Epithelial cell of umbilical artery (primary cell): ENCODE data around the gene MRPL53. TPM values are rescaled to one million over a fixed set of nuclear protein-coding genes. Genes with fewer than 3 reads are reported as not detected.

ENCODE experiments used
- total RNA-seq: library from RNA; depleted of rRNA; stranded (reverse); fragments of >200 nt; gene quantifications from 2 replicates; pipeline ENCODE4 v1.2.3, GENCODE V29; 2014

The MRPL53 gene
- total RNA-seq, result 47.7 and 52.4 TPM in 2 replicates

DNA sequence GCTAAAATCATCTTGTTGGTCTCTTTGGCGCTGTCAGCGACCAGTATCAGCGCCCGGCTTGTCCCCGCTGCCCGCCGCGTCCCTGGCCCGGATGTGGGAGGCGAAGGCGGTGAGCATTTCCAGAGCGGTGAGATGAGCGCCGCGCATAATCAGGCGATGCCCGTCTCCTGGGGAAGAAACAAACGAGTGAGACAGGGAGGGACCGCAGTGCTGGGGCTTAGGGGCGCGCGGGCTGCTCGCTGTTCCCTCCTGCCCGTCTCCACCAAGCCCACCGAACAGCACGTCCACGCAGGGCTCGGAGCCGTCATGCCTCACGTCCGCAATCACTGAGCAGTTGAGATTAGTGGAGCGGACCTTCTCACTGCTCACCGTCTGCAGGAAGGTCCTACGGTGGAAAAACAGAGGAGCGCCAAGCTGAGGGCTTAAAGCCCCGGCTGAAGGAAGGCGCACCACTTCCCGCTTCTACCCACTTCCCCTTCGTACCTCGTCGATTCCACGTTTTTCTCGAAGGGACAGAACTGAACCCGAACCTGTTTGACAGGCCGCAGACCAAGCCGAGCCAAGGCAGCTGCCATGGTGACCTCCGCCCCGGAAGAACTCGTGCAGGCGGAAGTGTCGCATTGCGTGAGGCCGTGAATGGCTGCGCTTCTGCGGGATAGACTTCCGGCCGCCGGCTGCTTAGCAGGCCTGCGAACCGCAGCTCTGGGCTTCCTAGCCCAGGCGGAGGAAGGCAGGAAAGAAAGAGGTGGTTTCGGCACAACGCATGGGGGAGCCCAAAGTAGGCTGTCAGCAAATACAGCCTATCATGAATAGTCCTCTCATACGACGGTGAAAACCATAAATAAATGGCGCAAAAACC, at the start of gene MRPL53:
Gene MRPL53, minus strand, starts transcription at position 595 of the 859 bp plus-strand sequence. Its CDS starts 20 bp downstream, at position 575.

DNA sequence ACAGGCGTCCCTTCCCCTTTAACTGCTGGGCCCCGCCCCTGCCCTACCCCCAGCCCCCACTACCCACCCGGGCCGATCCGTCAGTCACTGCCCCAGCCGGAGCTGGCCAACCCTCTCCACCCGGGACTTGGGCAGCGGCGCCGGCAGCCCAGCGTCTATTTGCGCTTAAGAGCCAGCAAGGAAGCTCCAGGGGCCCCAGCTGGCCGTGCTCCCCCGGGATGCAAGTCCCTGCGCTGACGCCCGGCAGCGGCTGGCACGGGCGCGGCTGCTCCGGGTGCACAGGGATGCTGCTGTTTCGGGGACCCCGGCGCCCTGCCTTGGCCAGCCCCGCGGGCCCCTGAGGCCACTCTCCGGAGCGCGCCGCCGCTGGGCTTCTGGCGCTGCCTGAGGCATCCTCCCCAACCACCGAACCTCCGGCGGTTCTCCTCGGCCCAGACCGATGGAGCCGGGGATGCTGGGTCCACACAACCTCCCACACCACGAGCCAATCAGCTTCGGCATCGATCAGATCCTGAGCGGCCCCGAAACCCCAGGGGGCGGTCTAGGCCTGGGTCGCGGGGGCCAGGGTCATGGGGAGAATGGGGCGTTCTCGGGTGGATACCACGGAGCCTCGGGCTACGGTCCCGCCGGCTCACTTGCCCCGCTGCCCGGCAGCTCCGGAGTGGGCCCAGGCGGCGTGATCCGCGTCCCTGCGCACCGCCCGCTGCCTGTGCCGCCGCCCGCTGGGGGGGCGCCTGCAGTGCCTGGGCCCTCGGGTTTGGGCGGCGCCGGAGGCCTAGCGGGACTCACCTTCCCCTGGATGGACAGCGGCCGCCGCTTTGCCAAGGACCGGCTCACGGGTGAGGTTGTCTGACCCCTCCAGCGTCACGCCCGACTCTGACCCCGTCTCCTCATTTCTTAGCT, 42.1 kb upstream of the MRPL53 start, which contains the start of gene TLX2:
Gene TLX2, plus strand, starts transcription at position 83 of the 903 bp plus-strand sequence. Its CDS starts 357 bp downstream, at position 440.

DNA sequence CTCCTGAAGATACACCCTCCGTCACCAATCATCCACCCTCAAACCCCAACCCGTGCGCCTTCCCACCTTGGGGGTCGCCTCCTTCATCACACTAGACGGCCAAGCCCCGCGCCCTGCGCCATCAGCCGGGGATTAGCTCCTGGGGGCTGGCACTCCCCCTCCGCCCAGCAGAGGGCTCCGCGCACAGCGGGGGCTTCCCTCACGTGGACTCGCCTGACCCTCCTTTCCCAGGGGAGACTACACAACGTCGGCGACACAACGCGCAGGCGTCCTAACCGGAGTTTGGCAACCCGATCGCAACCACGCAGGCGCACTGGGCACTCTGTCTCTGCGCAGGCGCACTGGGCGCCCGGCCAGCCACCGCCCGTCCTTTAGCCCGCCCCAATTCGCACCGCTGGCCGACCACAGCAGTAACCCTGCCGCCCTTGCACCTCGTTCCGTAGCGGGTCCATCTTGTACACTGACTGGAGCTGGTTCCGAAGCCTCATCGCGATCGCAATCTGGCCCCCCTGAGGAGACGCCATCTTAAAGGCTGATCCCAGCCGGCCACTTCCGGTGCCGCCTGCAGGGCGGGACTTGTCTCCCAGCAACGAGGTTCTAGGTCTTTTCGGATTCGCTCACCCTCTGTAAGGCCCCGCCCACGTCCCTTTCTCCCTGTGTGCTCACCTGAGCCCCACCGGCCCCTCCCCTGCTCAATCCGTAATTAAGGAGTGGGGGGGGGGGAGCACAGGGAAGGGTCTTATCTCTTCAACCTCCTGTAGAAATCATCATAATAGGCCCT, 34.9 kb upstream of the MRPL53 start, which contains the start of gene PCGF1:
Gene PCGF1, minus strand, starts transcription at position 551 of the 781 bp plus-strand sequence. Its CDS starts 27 bp downstream, at position 524.

DNA sequence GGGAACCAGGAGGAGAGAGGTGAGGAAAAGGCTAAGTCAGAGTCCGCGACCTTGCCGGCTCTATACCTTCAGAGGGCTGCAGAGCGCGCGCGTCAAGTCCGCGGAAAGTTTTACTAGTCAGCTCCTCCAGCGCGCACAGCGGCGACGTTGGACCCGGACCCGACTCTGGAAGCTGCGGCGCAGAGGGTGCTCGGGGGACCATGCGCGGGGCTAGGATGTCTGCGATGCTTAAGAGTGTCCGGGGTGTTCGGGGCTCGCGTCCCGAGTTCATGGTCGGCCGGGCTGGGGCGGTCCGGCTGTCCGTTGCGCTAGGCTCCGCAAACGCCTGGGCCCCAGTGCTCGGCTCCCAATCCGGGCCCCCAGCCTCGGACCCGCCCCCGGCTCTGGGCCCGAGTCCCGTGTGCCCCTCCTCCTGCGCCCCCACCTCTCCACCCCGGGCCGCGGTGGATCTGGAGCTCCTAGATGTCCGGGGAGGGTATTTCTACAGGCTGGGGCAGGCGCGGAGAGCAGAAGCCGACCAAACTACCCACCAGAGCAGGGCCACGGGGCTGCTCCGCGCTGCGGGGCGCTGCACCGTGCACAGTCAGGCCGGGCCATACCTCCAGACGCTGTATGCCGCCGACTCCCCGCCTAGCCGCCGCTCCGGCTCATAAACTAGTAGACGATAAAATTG, 26.9 kb upstream of the MRPL53 start, which contains the start of gene LBX2:
Gene LBX2, minus strand, starts transcription at position 337 of the 673 bp plus-strand sequence. Its CDS starts 66 bp downstream, at position 271.

DNA sequence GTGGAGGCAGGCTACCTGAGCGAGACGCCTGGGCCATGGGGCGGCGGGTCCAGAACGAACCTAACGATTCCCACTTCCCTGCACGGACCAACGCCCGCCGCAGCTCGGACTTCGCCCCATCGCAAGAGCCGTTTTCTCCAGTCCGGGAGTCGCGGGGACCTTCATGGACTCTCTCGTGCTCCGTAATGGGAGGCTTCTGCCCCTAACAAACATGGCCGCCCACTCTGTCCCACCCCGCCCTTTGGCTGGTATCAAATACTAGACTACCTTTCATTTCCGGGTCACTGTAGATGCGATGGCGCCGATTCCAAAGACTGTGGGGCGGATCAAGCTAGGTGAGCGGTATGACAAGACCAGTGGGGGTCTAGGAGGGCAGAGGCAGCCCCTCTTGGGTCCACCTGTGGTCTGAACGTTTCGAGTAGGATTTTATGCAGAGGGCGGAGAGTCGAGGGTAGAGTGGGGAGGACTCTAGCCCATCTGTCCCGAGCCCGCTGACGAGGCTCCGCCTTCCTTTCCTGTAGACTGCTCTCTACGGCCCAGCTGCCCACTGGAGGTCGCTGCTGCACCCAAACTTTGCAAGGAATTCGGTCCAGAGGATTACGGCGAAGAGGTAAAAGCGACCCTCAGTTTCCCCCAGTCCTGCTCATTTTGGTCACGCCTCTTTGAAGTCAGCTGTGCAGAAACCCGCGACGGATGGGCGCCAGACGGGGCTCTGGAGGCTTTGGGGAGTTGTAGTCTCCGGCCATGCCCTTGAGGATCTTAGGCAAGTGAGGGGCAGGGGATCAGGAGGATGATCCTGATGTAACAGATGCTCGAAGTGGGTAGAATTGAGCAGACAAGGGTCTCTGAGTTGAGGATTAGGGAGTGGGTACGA, 10.6 kb upstream of the MRPL53 start, which contains the start of the genes CCDC142 and TTC31:
Gene CCDC142, minus strand, starts transcription at position 198 of the 874 bp plus-strand sequence. Its CDS starts 161 bp downstream, at position 37.
Gene TTC31, plus strand, starts transcription at position 281 of the 874 bp plus-strand sequence. Its CDS starts 15 bp downstream, at position 296.

DNA sequence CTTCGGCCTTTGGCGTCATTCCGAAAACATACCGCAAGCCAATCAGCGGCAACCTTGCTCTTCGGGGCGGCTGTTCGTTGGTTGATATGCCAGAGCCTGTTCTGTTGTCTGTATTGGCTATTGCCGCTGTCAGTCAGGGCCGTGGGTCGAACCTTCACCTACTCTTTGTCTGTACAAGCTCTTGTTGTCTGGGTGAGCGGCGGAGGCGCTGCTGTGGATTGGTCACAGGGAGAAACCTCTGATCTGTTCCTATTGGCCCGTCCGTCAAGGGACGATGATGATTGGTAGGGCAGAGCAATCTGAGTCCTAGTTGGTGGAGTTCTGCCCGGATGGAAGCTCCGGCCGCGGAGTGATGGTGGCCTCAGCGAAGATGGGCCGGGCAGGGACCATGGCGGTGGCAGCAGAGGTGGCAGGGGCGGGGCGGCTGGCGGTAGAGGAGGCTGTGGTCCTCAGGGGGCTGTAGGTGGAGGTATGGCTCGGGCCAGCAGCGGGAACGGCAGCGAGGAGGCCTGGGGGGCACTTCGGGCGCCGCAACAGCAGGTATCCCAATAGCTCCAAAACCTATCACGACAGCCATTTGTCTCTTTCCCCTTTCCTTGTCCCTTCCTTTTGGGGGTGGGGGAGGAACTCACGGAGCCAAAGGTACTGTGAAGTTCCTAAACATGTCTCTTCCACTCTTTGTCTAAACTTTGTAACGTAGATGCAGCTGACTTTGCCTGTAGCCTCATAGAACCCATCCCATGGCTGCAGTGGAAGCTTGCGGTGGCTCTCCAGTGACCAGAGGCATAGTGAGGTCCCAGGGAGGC, 14.1 kb downstream of the MRPL53 start, which contains the start of gene WBP1:
Gene WBP1, plus strand, starts transcription at position 307 of the 806 bp plus-strand sequence. Its CDS starts 165 bp downstream, at position 472.

DNA sequence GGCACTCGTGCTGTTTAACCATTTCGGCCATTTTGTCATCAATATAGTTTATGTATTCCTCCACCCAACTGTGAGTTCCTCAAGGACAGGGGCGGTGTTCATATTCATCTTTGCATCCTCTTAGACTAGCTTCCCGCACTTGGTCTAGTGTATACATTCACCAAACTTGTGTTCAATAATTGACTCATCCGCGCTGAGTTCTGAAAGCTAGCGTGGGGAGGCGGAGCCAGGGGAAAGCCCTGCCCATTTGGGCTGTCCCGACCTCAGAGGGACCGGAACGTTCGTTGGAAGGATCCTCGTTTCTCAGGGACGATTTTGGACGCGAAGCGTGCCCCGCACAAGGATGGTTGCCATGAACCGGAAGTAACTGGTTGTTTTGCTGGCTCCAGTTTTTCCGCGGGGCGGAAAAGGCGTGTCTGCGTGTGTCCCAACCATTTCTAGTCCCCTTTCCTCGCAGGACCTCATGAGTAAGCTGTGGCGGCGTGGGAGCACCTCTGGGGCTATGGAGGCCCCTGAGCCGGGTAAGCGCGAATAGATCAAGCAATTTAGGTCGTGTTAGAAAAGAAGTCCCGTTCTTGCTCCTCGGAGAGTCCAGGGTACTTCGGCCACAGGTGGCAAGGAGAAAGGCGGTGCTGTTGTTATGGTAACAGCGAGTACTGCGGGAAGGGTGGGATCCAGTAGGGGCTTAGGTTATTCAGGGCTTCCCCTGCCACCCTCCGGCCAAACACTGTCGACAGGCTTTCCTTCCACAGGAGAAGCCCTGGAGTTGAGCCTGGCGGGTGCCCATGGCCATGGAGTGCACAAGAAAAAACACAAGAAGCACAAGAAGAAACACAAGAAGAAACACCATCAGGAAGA, 17.6 kb downstream of the MRPL53 start, which contains the start of gene INO80B:
Gene INO80B, plus strand, starts transcription at position 434 of the 858 bp plus-strand sequence. Its CDS starts 30 bp downstream, at position 464.

DNA sequence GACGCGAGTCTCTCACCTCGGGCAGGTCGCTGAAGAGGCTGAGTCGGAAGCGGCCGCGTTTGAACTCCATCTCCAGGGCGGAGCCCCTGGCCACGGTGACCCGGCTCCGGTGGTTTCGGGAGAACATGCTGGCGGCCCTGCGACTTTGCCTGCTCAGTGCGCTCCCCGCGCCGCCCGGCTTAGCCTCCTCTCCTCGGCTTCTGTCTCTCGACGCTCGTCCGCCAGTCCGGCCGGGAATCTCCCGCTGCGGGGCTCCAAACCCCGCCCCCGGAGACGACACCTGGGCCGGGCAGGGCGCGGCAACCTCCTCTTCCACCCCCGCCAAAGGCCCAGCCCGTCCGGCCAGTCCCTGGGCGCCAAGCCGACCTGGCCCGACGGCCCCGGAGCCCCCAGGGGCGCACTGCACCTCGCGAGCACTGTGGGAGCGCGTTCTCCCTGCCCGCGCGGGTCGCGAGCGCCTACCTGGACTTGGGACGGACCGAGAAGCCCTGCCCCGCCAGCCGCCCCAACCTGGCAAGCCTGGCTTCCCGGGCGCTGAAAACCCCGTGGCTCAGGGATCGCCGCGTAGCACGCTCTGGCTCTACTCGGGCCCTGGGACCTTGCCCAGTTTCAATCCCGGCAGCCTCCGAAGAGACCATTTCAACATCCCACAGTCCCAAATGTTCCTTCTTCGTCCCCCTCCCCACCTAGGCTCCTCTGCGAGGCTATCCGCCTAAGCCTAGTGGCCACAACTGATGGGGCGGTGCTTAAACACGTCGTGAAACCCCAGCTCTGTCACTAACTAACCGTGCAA, 30.6 kb downstream of the MRPL53 start, which contains the start of gene RTKN:
Gene RTKN, minus strand, starts transcription at position 248 of the 793 bp plus-strand sequence. Its CDS starts 121 bp downstream, at position 127.

Other genes starting within 250 kb of the MRPL53 start
- 0.30 and 0.32 TPM in 2 replicates for gene SLC4A5, start 129.3 kb downstream of the MRPL53 start, total RNA-seq
- 113 and 127 TPM in 2 replicates for gene DCTN1, start 92.4 kb downstream of the MRPL53 start, total RNA-seq
- 0.46 and 0.65 TPM in 2 replicates for gene C2orf81, start 51.1 kb downstream of the MRPL53 start, total RNA-seq
- 47.9 and 65.3 TPM in 2 replicates for gene WDR54, start 51.0 kb downstream of the MRPL53 start, total RNA-seq
- 7.1 and 10.3 TPM in 2 replicates for gene RTKN, start 30.7 kb downstream of the MRPL53 start, total RNA-seq
- 11.7 and 23.1 TPM in 2 replicates for gene INO80B, start 17.6 kb downstream of the MRPL53 start, total RNA-seq
- gene WBP1, start 14.2 kb downstream of the MRPL53 start, total RNA-seq, result 30.4 and 30.5 TPM in 2 replicates
- gene MOGS, start 7.3 kb downstream of the MRPL53 start, total RNA-seq, result 72.8 and 91.3 TPM in 2 replicates
- gene CCDC142, start 10.3 kb upstream of the MRPL53 start, total RNA-seq, result 13.6 and 22.9 TPM in 2 replicates
- gene TTC31, start 10.4 kb upstream of the MRPL53 start, total RNA-seq, result 7.1 and 16.3 TPM in 2 replicates
- 1.6 and 1.7 TPM in 2 replicates for gene LBX2, start 26.9 kb upstream of the MRPL53 start, total RNA-seq
- gene PCGF1, start 35.0 kb upstream of the MRPL53 start, total RNA-seq, result 14.3 and 17.2 TPM in 2 replicates
- not detected in 2 replicates for gene TLX2, start 41.8 kb upstream of the MRPL53 start, total RNA-seq
- gene DQX1, start 53.6 kb upstream of the MRPL53 start, total RNA-seq, result not detected in 2 replicates
- gene AUP1, start 57.0 kb upstream of the MRPL53 start, total RNA-seq, result 84.8 and 116 TPM in 2 replicates
- gene HTRA2, start 57.3 kb upstream of the MRPL53 start, total RNA-seq, result 40.7 and 63.3 TPM in 2 replicates
- 2.9 and 4.4 TPM in 2 replicates for gene LOXL3, start 81.3 kb upstream of the MRPL53 start, total RNA-seq
- 15.9 and 21.6 TPM in 2 replicates for gene DOK1, start 82.0 kb upstream of the MRPL53 start, total RNA-seq
- not detected in 2 replicates for gene M1AP, start 175.7 kb upstream of the MRPL53 start, total RNA-seq
- 4.2 and 4.7 TPM in 2 replicates for gene SEMA4F, start 181.6 kb upstream of the MRPL53 start, total RNA-seq